SK-N-SH (cell line): ENCODE data around the gene CDKN2D. TPM values are rescaled to one million over a fixed set of nuclear protein-coding genes. Genes with fewer than 3 reads are reported as not detected.
A peak's percentile ranks its signal among the peaks of the same experiment; 100 is the strongest.

ENCODE experiments used
- CTCF ChIA-PET: fragments of 300-600, 350-600 bp; formaldehyde crosslinking; extraction: SDS; loops from one replicate; lab custom pipeline; 2021; lab: Yijun Ruan, JAX
- POLR2A ChIA-PET: fragments of 350-600 bp; sonication (Branson Sonifier 250); formaldehyde crosslinking; extraction: SDS; loops from one replicate; lab custom pipeline; 2020; ENCODE audit warnings: antibody characterized with exemption, inconsistent platforms; lab: Yijun Ruan, JAX
- DNase-seq: peaks from one replicate; pipeline ENCODE4 v3.0.0; 2012
- H2AFZ ChIP-seq: fragments of 200-600 bp; sonication (generic); 2 replicates; pipeline ENCODE4 v1.8.1; 2016; ENCODE audit warnings: antibody characterized with exemption, mild to moderate bottlenecking, low read depth
- H3F3A ChIP-seq: fragments of 200-600 bp; sonication (generic); replicated peaks from 2 replicates; pipeline ENCODE3; 2016; ENCODE audit warnings: antibody characterized with exemption, mild to moderate bottlenecking; ENCODE audit not compliant: insufficient read depth
- H3K27ac ChIP-seq, 2 experiments: fragments of 200-500 bp in 1 of 2; fragments of 200-600 bp in 1 of 2; sonication (Bioruptor generic) in 1 of 2; sonication (generic), shearing (Covaris generic) in 1 of 2; 2 replicates each; pipeline versions ENCODE4 v1.5.1 to v1.6.1; 2014 to 2016; ENCODE audit warnings: low read depth in 2 of 2, inconsistent platforms in 1 of 2, low read length in 1 of 2, mild to moderate bottlenecking in 1 of 2, mixed read lengths in 1 of 2
- H3K27me3 ChIP-seq: fragments of 200-600 bp; sonication (generic), shearing (Covaris generic); 2 replicates; pipeline ENCODE4 v1.6.1; 2016; ENCODE audit warnings: mixed run types; ENCODE audit not compliant: insufficient read depth
- H3K36me3 ChIP-seq, 2 experiments: fragments of 200-500 bp in 1 of 2; fragments of 200-600 bp in 1 of 2; sonication (Bioruptor generic) in 1 of 2; sonication (generic) in 1 of 2; replicated peaks in 1 of 2; 2 replicates each; pipeline versions ENCODE3 to v1.5.1; 2014 to 2016; ENCODE audit warnings: low read length in 1 of 2, mild to moderate bottlenecking in 1 of 2; ENCODE audit not compliant: insufficient read depth in 2 of 2, control insufficient read depth in 1 of 2
- H3K4me1 ChIP-seq, 2 experiments: fragments of 200-500 bp in 1 of 2; fragments of 200-600 bp in 1 of 2; sonication (Bioruptor generic) in 1 of 2; sonication (generic), shearing (Covaris generic) in 1 of 2; 2 replicates each; pipeline versions ENCODE4 v1.5.1 to v1.6.1; 2014 to 2016; ENCODE audit warnings: low read depth in 1 of 2, low read length in 1 of 2, mixed run types in 1 of 2; ENCODE audit not compliant: insufficient read depth in 2 of 2, control insufficient read depth in 1 of 2
- H3K4me2 ChIP-seq: fragments of 200-600 bp; sonication (generic), shearing (Covaris generic); 2 replicates; pipeline ENCODE4 v1.6.1; 2017; ENCODE audit warnings: mixed run types
- H3K4me3 ChIP-seq, 2 experiments: fragments of 200-500 bp in 1 of 2; fragments of 200-600 bp in 1 of 2; sonication (Bioruptor generic) in 1 of 2; sonication (generic), shearing (Covaris generic) in 1 of 2; 2 replicates each; pipeline versions ENCODE4 v1.5.1 to v1.8.1; 2014 to 2016; ENCODE audit warnings: low read depth in 2 of 2, inconsistent platforms in 1 of 2, low read length in 1 of 2, mild to moderate bottlenecking in 1 of 2, mixed read lengths in 1 of 2, moderate library complexity in 1 of 2
- H3K79me2 ChIP-seq: fragments of 200-600 bp; sonication (generic); 2 replicates; pipeline ENCODE4 v1.8.1; 2017; ENCODE audit warnings: mild to moderate bottlenecking; ENCODE audit not compliant: insufficient read depth
- H3K9ac ChIP-seq: fragments of 200-600 bp; sonication (generic); 2 replicates; pipeline ENCODE4 v1.6.1; 2017; ENCODE audit warnings: mixed run types
- H3K9me2 ChIP-seq: fragments of 200-600 bp; sonication (generic); 2 replicates; pipeline ENCODE4 v1.6.1; 2017; ENCODE audit warnings: mixed run types
- H3K9me3 ChIP-seq: fragments of 200-600 bp; sonication (generic); 2 replicates; pipeline ENCODE4 v1.6.1; 2017; ENCODE audit warnings: mixed run types, mild to moderate bottlenecking, moderate library complexity
- H4K20me1 ChIP-seq: fragments of 200-600 bp; sonication (generic); 2 replicates; pipeline ENCODE4 v1.6.1; 2017; ENCODE audit warnings: mild to moderate bottlenecking, mixed run types; ENCODE audit not compliant: insufficient read depth
- CHD2 ChIP-seq: fragments of 150-350 bp; IDR thresholded peaks from 2 replicates; pipeline ENCODE4 v1.6.1; 2018; ENCODE audit warnings: low read length; ENCODE audit not compliant: partially characterized antibody
- EZH2phosphoT487 ChIP-seq: fragments of 200-600 bp; sonication (generic); IDR thresholded peaks from 2 replicates; pipeline ENCODE4 v1.6.1; 2017; ENCODE audit warnings: low read depth, mixed run types, mild to moderate bottlenecking, antibody characterized with exemption, moderate library complexity, borderline replicate concordance
- GABPA ChIP-seq: IDR thresholded peaks from 2 replicates; pipeline ENCODE4 v1.4.0; 2012; ENCODE audit warnings: low read depth, mild to moderate bottlenecking
- MXI1 ChIP-seq: IDR thresholded peaks from 2 replicates; pipeline ENCODE4 v1.6.1; 2012; ENCODE audit warnings: mild to moderate bottlenecking, low read depth, low read length, improper control_type of control experiment
- NRF1 ChIP-seq: IDR thresholded peaks from 2 replicates; pipeline ENCODE4 v1.6.1; 2012; ENCODE audit warnings: low read depth, mild to moderate bottlenecking, low read length
- POLR2AphosphoS5 ChIP-seq: IDR thresholded peaks from 2 replicates; pipeline ENCODE4 v1.6.1; 2012; ENCODE audit warnings: low read depth, low read length
- RAD21 ChIP-seq: IDR thresholded peaks from 2 replicates; pipeline ENCODE4 v1.6.1; 2012; ENCODE audit warnings: mild to moderate bottlenecking, low read length
- RXRA ChIP-seq: IDR thresholded peaks from 2 replicates; pipeline ENCODE4 v1.4.0; 2012; ENCODE audit warnings: low read depth, mild to moderate bottlenecking, borderline replicate concordance
- SMC3 ChIP-seq: IDR thresholded peaks from 2 replicates; pipeline ENCODE4 v1.6.1; 2012; ENCODE audit warnings: low read depth, low read length, improper control_type of control experiment
- TAF1 ChIP-seq: IDR thresholded peaks from 2 replicates; pipeline ENCODE4 v1.6.1; 2012; ENCODE audit warnings: low read depth, mild to moderate bottlenecking, low read length, moderate library complexity, borderline replicate concordance
- TEAD4 ChIP-seq: IDR thresholded peaks from 2 replicates; pipeline ENCODE4 v1.4.0; 2012; ENCODE audit warnings: mild to moderate bottlenecking, borderline replicate concordance; ENCODE audit not compliant: insufficient read depth
- WGBS: methylation state at CpG from one replicate; pipeline ENCODE4 v1.1.6; 2017; ENCODE audit warnings: low lambda C conversion rate; 5-methylcytosine and 5-hydroxymethylcytosine counted together
- polyA plus RNA-seq, 3 experiments: library from polyadenylated mRNA; depleted of rRNA; stranded (reverse); fragments of >200 nt; gene quantifications; 2 replicates each; pipeline ENCODE4 v1.2.3, GENCODE V29; 2012
- TF ChIP-seq, protein P1 (sequence below): fragments of 150-350 bp; IDR thresholded peaks from 2 replicates; pipeline ENCODE4 v1.6.1; 2016; ENCODE audit warnings: mild to moderate bottlenecking, low read depth, low read length
- TF ChIP-seq, protein P2 (sequence below): IDR thresholded peaks from 2 replicates; pipeline ENCODE4 v1.4.0; 2012; ENCODE audit warnings: low read depth, borderline replicate concordance
- TF ChIP-seq, protein P3 (sequence below): fragments of 200-600 bp; sonication (generic); IDR thresholded peaks from 2 replicates; pipeline ENCODE4 v1.6.1; 2017; ENCODE audit warnings: antibody characterized with exemption, mild to moderate bottlenecking, moderate library complexity

The CDKN2D gene
- polyA plus RNA-seq, 1 of the 3 experiments (the other 2 are of a cell fraction): 13.1 TPM

DNA sequence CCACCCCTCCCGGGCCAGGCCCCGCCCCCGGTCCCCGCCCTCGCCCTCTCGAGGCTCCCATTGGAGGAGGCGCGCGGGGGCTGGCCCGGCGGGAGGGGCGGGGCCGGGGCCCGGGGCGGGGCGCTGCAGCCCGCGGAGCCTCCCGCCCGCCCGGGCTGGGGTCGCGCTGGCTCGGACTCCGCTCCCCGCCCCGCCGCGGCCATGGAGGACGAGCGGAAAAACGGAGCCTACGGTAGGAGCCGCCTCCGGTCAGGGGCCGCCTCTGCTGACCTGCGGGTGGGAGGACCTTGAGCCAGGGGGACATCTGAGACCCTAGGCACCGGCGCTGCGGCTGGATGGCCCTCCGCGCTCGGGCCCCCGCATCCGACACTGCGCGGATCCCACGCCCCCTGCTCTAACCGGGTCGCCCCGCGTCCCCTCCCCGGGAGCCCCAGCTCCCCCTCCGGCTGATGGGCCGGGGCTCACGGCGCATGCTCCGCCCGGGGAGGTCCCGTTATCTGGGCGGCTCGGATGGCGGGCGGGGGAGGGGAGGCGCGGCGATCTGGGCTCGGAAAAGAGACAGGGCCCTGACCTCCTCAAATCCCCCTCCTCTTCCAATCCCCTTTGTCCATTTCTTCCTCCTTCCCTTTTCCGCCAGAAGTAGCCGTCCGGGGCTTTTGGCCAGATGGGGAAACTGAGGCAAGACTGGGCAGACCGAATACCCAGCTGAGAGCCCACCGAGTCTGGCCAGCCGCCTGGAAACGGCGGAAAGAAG is 33.7 kb upstream of the CDKN2D start:
- Histone ChIP-seq H3K36me3 (no peaks in the 10 kb centered on the region), H3K9me3 (no peaks in the 10 kb centered on the region), H3K9ac (peak overlapping the region; percentile 81), H3F3A (no peaks in the 10 kb centered on the region), H4K20me1 (no peaks in the 10 kb centered on the region), H3K27me3 (peaks cover 15% of the 10 kb centered on the region; the same call in 1 of the 2 replicates), H3K4me3 (peak overlapping the region; percentile 69 to 95), H2AFZ (peak overlapping the region; percentile 99; the same call in 1 of the 2 replicates), H3K4me1 (peaks cover 0 to 8% of the 10 kb centered on the region in 2 experiments; a peak in 1 of 4 replicates), H3K79me2 (peaks cover 37% of the 10 kb centered on the region)
- ChIA-PET CTCF (interaction anchor here (0.6 to 8.0 kb wide), 7 partner anchors 15 to 185 kb away, joined by 3 to 51 read pairs (median 5); partner anchors contain the start of gene QTRT1), POLR2A (interaction anchor here (0.5 to 1.5 kb wide), 3 partner anchors 10 to 284 kb away, joined by 3 to 4 read pairs (median 3); no protein-coding TSS in a partner anchor)
- WGBS: 0% methylated on average over 18 of the region's 76 CpGs
- peak; percentile 100 for DNase-seq
- no peak for TF ChIP-seq RAD21
- peak; percentile 78 for TF ChIP-seq NRF1
- no peak for TF ChIP-seq RXRA
- no peak for TF ChIP-seq GABPA
- peak; percentile 22; the same call in 1 of the 2 replicates for TF ChIP-seq POLR2AphosphoS5
- peak; percentile 15; the same call in 1 of the 2 replicates for TF ChIP-seq MXI1
- TF ChIP-seq, all 33 proteins: peak for 3
- Histone ChIP-seq H3K9me2 (no peaks in the 10 kb centered on the region), H3K27ac (peak overlapping the region; percentile 54 to 83; a peak in 3 of 4 replicates), H3K4me2 (peak overlapping the region; percentile 95)

DNA sequence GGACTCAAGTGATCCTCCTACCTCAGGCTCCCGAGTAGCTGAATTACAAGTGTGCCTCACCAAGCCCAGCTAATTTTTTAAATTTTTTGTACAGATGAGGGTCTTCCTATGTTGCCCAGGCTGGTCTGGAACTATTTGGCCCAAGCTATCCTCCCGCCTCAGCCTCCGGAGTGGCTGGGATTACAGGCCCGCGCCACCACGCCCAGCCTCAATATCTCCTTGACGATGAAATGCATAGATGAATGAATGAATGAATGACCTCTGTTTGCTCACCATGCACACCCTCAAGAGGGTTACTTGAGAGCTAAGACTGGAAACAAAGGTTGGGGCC is 33.2 kb upstream of the CDKN2D start:
- WGBS: 45% methylated on average over 7 of the region's 7 CpGs
- CTCF ChIA-PET: interaction anchor here (0.6 to 8.0 kb wide), 7 partner anchors 15 to 185 kb away, joined by 3 to 51 read pairs (median 5); partner anchors contain the start of gene QTRT1
- H2AFZ ChIP-seq: 0 out of 2 replicates have a peak overlapping the region, but pooled peaks have one; percentile 83

DNA sequence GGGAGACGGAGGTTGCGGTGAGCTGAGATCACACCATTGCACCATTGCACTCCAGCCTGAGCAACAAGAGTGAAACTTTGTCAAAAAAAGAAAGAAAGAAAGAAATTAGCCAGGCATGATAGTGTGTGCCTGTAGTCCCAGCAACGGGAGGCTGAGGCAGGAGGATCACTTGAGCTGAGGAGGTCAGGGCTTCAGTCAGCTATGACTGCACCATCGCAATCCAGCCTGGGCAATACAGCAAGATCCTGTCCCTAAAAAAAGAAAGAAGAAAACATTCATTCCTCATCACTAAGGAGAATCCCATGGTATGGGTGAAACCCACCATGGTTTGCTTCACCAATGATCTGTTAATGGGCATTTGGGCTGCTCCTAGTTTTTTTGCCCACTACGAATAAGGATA is 31.4 kb upstream of the CDKN2D start:
- ChIA-PET CTCF (interaction anchor here (1.7 to 8.0 kb wide), 2 partner anchors 20 to 44 kb away, joined by 5 to 51 read pairs; no protein-coding TSS in a partner anchor), POLR2A (no interaction called here)
- H3K9ac ChIP-seq: no peak overlapping the region
- H3K27me3 ChIP-seq: peaks cover 15% of the 10 kb centered on the region; the same call in 1 of the 2 replicates
- no peak for DNase-seq
- H2AFZ ChIP-seq: no peak overlapping the region
- H3K36me3 ChIP-seq: no peaks in the 10 kb centered on the region
- no peaks in the 10 kb centered on the region for H3K9me3 ChIP-seq
- H3K27ac ChIP-seq: no peak overlapping the region
- H3K4me1 ChIP-seq: peaks cover 0 to 8% of the 10 kb centered on the region in 2 experiments; a peak in 1 of 4 replicates
- H4K20me1 ChIP-seq: no peaks in the 10 kb centered on the region
- H3F3A ChIP-seq: no peaks in the 10 kb centered on the region
- peaks cover 26% of the 10 kb centered on the region for H3K79me2 ChIP-seq
- WGBS: 90% methylated on average over 5 of the region's 5 CpGs
- no peak overlapping the region for H3K4me3 ChIP-seq
- no peaks in the 10 kb centered on the region for H3K9me2 ChIP-seq
- no peak overlapping the region for H3K4me2 ChIP-seq
- no peak for TF ChIP-seq CHD2
- TF ChIP-seq TEAD4: no peak
- TF ChIP-seq, protein P1, sequence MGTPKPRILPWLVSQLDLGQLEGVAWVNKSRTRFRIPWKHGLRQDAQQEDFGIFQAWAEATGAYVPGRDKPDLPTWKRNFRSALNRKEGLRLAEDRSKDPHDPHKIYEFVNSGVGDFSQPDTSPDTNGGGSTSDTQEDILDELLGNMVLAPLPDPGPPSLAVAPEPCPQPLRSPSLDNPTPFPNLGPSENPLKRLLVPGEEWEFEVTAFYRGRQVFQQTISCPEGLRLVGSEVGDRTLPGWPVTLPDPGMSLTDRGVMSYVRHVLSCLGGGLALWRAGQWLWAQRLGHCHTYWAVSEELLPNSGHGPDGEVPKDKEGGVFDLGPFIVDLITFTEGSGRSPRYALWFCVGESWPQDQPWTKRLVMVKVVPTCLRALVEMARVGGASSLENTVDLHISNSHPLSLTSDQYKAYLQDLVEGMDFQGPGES: no peak
- no peak for TF ChIP-seq RXRA
- TF ChIP-seq SMC3: no peak
- TF ChIP-seq, protein P2, sequence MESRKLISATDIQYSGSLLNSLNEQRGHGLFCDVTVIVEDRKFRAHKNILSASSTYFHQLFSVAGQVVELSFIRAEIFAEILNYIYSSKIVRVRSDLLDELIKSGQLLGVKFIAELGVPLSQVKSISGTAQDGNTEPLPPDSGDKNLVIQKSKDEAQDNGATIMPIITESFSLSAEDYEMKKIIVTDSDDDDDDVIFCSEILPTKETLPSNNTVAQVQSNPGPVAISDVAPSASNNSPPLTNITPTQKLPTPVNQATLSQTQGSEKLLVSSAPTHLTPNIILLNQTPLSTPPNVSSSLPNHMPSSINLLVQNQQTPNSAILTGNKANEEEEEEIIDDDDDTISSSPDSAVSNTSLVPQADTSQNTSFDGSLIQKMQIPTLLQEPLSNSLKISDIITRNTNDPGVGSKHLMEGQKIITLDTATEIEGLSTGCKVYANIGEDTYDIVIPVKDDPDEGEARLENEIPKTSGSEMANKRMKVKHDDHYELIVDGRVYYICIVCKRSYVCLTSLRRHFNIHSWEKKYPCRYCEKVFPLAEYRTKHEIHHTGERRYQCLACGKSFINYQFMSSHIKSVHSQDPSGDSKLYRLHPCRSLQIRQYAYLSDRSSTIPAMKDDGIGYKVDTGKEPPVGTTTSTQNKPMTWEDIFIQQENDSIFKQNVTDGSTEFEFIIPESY: no peak
- TF ChIP-seq, protein P3, sequence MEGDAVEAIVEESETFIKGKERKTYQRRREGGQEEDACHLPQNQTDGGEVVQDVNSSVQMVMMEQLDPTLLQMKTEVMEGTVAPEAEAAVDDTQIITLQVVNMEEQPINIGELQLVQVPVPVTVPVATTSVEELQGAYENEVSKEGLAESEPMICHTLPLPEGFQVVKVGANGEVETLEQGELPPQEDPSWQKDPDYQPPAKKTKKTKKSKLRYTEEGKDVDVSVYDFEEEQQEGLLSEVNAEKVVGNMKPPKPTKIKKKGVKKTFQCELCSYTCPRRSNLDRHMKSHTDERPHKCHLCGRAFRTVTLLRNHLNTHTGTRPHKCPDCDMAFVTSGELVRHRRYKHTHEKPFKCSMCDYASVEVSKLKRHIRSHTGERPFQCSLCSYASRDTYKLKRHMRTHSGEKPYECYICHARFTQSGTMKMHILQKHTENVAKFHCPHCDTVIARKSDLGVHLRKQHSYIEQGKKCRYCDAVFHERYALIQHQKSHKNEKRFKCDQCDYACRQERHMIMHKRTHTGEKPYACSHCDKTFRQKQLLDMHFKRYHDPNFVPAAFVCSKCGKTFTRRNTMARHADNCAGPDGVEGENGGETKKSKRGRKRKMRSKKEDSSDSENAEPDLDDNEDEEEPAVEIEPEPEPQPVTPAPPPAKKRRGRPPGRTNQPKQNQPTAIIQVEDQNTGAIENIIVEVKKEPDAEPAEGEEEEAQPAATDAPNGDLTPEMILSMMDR: no peak
- TF ChIP-seq RAD21: no peak

More for the DNA sequence above, 33.2 kb upstream of the CDKN2D start:
- H3K9ac ChIP-seq: no peak overlapping the region
- H3K27me3 ChIP-seq: peaks cover 15% of the 10 kb centered on the region; the same call in 1 of the 2 replicates
- POLR2A ChIA-PET: interaction anchor here (0.5 to 1.1 kb wide), 2 partner anchors 10 to 284 kb away, joined by 3 read pairs; no protein-coding TSS in a partner anchor
- no peaks in the 10 kb centered on the region for H3F3A ChIP-seq
- DNase-seq: no peak
- H3K4me3 ChIP-seq: no peak overlapping the region
- no peaks in the 10 kb centered on the region for H3K9me2 ChIP-seq
- H4K20me1 ChIP-seq: no peaks in the 10 kb centered on the region
- H3K9me3 ChIP-seq: no peaks in the 10 kb centered on the region
- no peaks in the 10 kb centered on the region for H3K36me3 ChIP-seq
- H3K79me2 ChIP-seq: peaks cover 37% of the 10 kb centered on the region
- H3K27ac ChIP-seq: no peak overlapping the region
- H3K4me2 ChIP-seq: no peak overlapping the region
- TF ChIP-seq EZH2phosphoT487 (no peak), MXI1 (no peak), RXRA (no peak), TEAD4 (no peak), NRF1 (no peak), TAF1 (no peak)
- peaks cover 0 to 8% of the 10 kb centered on the region in 2 experiments; a peak in 1 of 4 replicates for H3K4me1 ChIP-seq
